PFSK-1 (cell line): ENCODE measurements around the gene PHOSPHO1.

ENCODE experiments used
- POLR2AphosphoS5 ChIP-seq: IDR thresholded peaks from 2 replicates; pipeline ENCODE4 v1.6.1; 2012; ENCODE audit warnings: low read depth, mild to moderate bottlenecking, control low read depth, low read length, moderate library complexity
- SIN3A ChIP-seq: IDR thresholded peaks from 2 replicates; pipeline ENCODE4 v1.6.1; 2012; ENCODE audit warnings: mild to moderate bottlenecking, low read length, moderate library complexity, borderline replicate concordance; ENCODE audit not compliant: insufficient read depth
- TAF1 ChIP-seq: IDR thresholded peaks from 2 replicates; pipeline ENCODE4 v1.6.1; 2012; ENCODE audit warnings: low read length, control low read depth, borderline replicate concordance; ENCODE audit not compliant: insufficient read depth
- TF ChIP-seq, protein P1 (sequence below), 2 experiments: IDR thresholded peaks; 2 replicates each; pipeline versions ENCODE4 v1.6.1 to v1.8.0; 2011 to 2012; ENCODE audit warnings: low read depth in 2 of 2, low read length in 2 of 2, control low read depth in 1 of 2, inconsistent platforms in 1 of 2, mild to moderate bottlenecking in 1 of 2, moderate library complexity in 1 of 2; ENCODE audit not compliant: insufficient read depth in 1 of 2

DNA sequence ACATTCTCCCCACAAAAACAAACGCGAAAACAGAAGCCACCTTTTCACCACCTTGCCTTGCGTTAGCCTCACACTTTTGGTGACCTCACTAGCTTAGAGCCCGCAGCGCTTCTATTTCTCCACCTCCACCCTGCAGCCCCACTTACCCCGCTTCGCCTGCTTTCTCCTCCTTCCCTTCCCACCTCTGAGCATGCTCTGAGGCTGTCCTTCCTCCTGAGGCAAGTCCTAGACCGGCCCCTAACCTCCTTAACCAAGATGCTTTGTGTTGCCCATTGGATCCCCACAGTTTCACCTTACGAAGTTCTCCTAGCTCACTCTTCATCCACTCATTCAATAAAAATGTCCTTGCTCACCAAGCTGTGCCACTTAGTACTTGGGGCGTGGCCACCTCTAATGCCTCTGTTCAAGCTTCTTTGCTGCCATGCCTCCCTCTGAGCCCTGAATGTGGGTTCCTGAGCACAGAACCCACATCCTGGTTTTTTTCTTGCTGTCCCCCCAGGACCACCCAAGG is 21.5 kb downstream of the PHOSPHO1 start:
- TF ChIP-seq TAF1 (no peak), POLR2AphosphoS5 (no peak), SIN3A (no peak)
- TF ChIP-seq, protein P1, sequence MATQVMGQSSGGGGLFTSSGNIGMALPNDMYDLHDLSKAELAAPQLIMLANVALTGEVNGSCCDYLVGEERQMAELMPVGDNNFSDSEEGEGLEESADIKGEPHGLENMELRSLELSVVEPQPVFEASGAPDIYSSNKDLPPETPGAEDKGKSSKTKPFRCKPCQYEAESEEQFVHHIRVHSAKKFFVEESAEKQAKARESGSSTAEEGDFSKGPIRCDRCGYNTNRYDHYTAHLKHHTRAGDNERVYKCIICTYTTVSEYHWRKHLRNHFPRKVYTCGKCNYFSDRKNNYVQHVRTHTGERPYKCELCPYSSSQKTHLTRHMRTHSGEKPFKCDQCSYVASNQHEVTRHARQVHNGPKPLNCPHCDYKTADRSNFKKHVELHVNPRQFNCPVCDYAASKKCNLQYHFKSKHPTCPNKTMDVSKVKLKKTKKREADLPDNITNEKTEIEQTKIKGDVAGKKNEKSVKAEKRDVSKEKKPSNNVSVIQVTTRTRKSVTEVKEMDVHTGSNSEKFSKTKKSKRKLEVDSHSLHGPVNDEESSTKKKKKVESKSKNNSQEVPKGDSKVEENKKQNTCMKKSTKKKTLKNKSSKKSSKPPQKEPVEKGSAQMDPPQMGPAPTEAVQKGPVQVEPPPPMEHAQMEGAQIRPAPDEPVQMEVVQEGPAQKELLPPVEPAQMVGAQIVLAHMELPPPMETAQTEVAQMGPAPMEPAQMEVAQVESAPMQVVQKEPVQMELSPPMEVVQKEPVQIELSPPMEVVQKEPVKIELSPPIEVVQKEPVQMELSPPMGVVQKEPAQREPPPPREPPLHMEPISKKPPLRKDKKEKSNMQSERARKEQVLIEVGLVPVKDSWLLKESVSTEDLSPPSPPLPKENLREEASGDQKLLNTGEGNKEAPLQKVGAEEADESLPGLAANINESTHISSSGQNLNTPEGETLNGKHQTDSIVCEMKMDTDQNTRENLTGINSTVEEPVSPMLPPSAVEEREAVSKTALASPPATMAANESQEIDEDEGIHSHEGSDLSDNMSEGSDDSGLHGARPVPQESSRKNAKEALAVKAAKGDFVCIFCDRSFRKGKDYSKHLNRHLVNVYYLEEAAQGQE (IDR thresholded peaks at IDR 0.05; ENCODE audit: insufficient read depth in 1 of 2, low read depth in 2 of 2, low read length in 2 of 2), result no peak
